Mammary epithelial cell (primary cell): Measurements from ENCODE around the gene POU2F1.

Experiments
- CTCF ChIP-seq, 2 donors: IDR thresholded peaks in 1 of 2; conservative IDR thresholded peaks in 1 of 2; 2 replicates each; pipeline ENCODE4 v1.5.1; 2011 to 2012; ENCODE audit warnings: inconsistent platforms in 2 of 2, low read length in 2 of 2, mild to moderate bottlenecking in 2 of 2, control low read depth in 1 of 2, low read depth in 1 of 2; ENCODE audit not compliant: insufficient read depth in 1 of 2; ENCODE audit errors: extremely low read depth in 1 of 2
- EZH2 ChIP-seq: IDR thresholded peaks from 2 replicates; pipeline ENCODE4 v1.6.1; 2012; ENCODE audit warnings: low read length, inconsistent platforms, borderline replicate concordance

GRCh38 chr1:167423684-167424619, 203.3 kb downstream of the POU2F1 start:
- TF ChIP-seq CTCF (conservative IDR thresholded peaks at IDR 0.05 in 1 of 2, IDR thresholded peaks at IDR 0.05 in 1 of 2; ENCODE audit: extremely low read depth in 1 of 2, insufficient read depth in 1 of 2, low read depth in 1 of 2, low read length in 2 of 2) (no peak), EZH2 (no peak)
